DOHH2 (cell line): ENCODE results near the gene C15orf62.
A peak's percentile ranks its signal among the peaks of the same experiment; 100 is the strongest.

ENCODE experiments used
- CTCF ChIP-seq: fragments of 200-600 bp; sonication (generic); IDR thresholded peaks from one replicate; pipeline ENCODE4 v1.5.1; 2014; ENCODE audit warnings: antibody characterized with exemption, mild to moderate bottlenecking, low read depth, low read length; ENCODE audit not compliant: poor library complexity, severe bottlenecking
- EZH2phosphoT487 ChIP-seq: fragments of 200-600 bp; sonication (generic); IDR thresholded peaks from 2 replicates; pipeline ENCODE4 v1.6.1; 2017; ENCODE audit warnings: borderline replicate concordance, mild to moderate bottlenecking, antibody characterized with exemption, low read length, moderate library complexity, mixed read lengths

- TF ChIP-seq CTCF (peak; percentile 93), EZH2phosphoT487 (no peak)
Observed at GRCh38 chr15:40782609-40783227, 12.9 kb downstream of the C15orf62 start.
